Measurements from ENCODE around the gene CPXM1. TPM values are rescaled to one million over a fixed set of nuclear protein-coding genes. Genes with fewer than 3 reads are reported as not detected.
"Not testable (repeated sequence)": the region's sequence is repeated elsewhere in the genome, so short reads cannot be mapped to it uniquely, and the experiment has no call there.

The CPXM1 gene
- total RNA-seq, 1 donor from 2014 or later: 19.4 TPM

- H3K36me3 ChIP-seq: no peaks in the 10 kb centered on the region
- intact Hi-C loops (cut with DNase I): no loop called here
- DNase-seq (ENCODE audit: extremely low spot score in 2 of 2): no peak
Observed at GRCh38 chr20:2780948-2781347, 19.5 kb downstream of the CPXM1 start.

GRCh38 chr20:2778602-2779321 is 21.7 kb downstream of the CPXM1 start:
- Histone ChIP-seq H3K27me3 (no peaks in the 10 kb centered on the region), H3K9me3 (no peaks in the 10 kb centered on the region), H3K4me3 (no peak overlapping the region), H3K27ac (no peak overlapping the region), H3K36me3 (no peaks in the 10 kb centered on the region), H3K4me1 (no peaks in the 10 kb centered on the region)
- TF ChIP-seq CTCF (IDR thresholded peaks at IDR 0.05): no peak
- no peak for TF ChIP-seq POLR2A (IDR thresholded peaks at IDR 0.05)
- no peak for TF ChIP-seq POLR2AphosphoS5 (IDR thresholded peaks at IDR 0.05; ENCODE audit: insufficient read depth in 1 of 2, low read depth in 1 of 2)
- intact Hi-C loops (cut with DNase I): no loop called here
- DNase-seq (ENCODE audit: extremely low spot score in 2 of 2): no peak

More at GRCh38 chr20:2780948-2781347, 19.5 kb downstream of the CPXM1 start:
- Histone ChIP-seq H3K9me3 (no peaks in the 10 kb centered on the region), H3K27me3 (no peaks in the 10 kb centered on the region), H3K4me3 (no peak overlapping the region), H3K4me1 (no peaks in the 10 kb centered on the region), H3K27ac (no peak overlapping the region)
- TF ChIP-seq POLR2AphosphoS5 (IDR thresholded peaks at IDR 0.05; ENCODE audit: insufficient read depth in 1 of 2, low read depth in 1 of 2): no peak

GRCh38 chr20:2775139-2775538 is 25.3 kb downstream of the CPXM1 start:
- Histone ChIP-seq H3K9me3 (no peaks in the 10 kb centered on the region), H3K27me3 (no peaks in the 10 kb centered on the region), H3K27ac (no peak overlapping the region), H3K4me1 (no peaks in the 10 kb centered on the region), H3K36me3 (no peaks in the 10 kb centered on the region), H3K4me3 (no peak overlapping the region)
- no peak for DNase-seq (ENCODE audit: extremely low spot score in 2 of 2)
- intact Hi-C loops (cut with DNase I): no loop called here
- TF ChIP-seq CTCF (IDR thresholded peaks at IDR 0.05): no peak
- TF ChIP-seq POLR2AphosphoS5 (IDR thresholded peaks at IDR 0.05; ENCODE audit: insufficient read depth in 1 of 2, low read depth in 1 of 2): no peak
- no peak for TF ChIP-seq POLR2A (IDR thresholded peaks at IDR 0.05)

GRCh38 chr20:2773812-2774211 is 26.6 kb downstream of the CPXM1 start:
- Histone ChIP-seq H3K4me3 (no peak overlapping the region), H3K27ac (no peak overlapping the region), H3K27me3 (no peaks in the 10 kb centered on the region), H3K36me3 (no peaks in the 10 kb centered on the region), H3K9me3 (no peaks in the 10 kb centered on the region), H3K4me1 (peaks cover 3% of the 10 kb centered on the region)
- DNase-seq (ENCODE audit: extremely low spot score in 2 of 2): no peak
- TF ChIP-seq POLR2AphosphoS5 (IDR thresholded peaks at IDR 0.05; ENCODE audit: insufficient read depth in 1 of 2, low read depth in 1 of 2) (no peak), POLR2A (IDR thresholded peaks at IDR 0.05) (no peak), CTCF (IDR thresholded peaks at IDR 0.05) (no peak)
- intact Hi-C loops (cut with DNase I): no loop called here

GRCh38 chr20:2771631-2772080 is 28.8 kb downstream of the CPXM1 start:
- TF ChIP-seq CTCF (IDR thresholded peaks at IDR 0.05) (no peak), POLR2A (IDR thresholded peaks at IDR 0.05) (no peak), POLR2AphosphoS5 (IDR thresholded peaks at IDR 0.05; ENCODE audit: insufficient read depth in 1 of 2, low read depth in 1 of 2) (no peak)
- no peaks in the 10 kb centered on the region for H3K9me3 ChIP-seq
- no peaks in the 10 kb centered on the region for H3K36me3 ChIP-seq
- intact Hi-C loops (cut with DNase I): no loop called here
- no peak overlapping the region for H3K4me3 ChIP-seq
- no peak for DNase-seq (ENCODE audit: extremely low spot score in 2 of 2)
- no peaks in the 10 kb centered on the region for H3K27me3 ChIP-seq
- H3K4me1 ChIP-seq: peaks cover 15% of the 10 kb centered on the region
- H3K27ac ChIP-seq: no peak overlapping the region

GRCh38 chr20:2770091-2770490 is 30.3 kb downstream of the CPXM1 start:
- H3K27ac ChIP-seq; H3K4me3 ChIP-seq; H3K27me3 ChIP-seq; H3K36me3 ChIP-seq; intact Hi-C loops (cut with DNase I); H3K9me3 ChIP-seq; DNase-seq (ENCODE audit: extremely low spot score in 2 of 2): not testable (repeated sequence)
- peaks cover 15% of the 10 kb centered on the region for H3K4me1 ChIP-seq

All from vagina (tissue), 2 donors.